Activated CD8-positive, alpha-beta memory T cell treated with anti-CD3 and anti-CD28 coated beads, Interleukin-2, amount 50 U/mL, for 24 hours (primary cell): ENCODE results near the gene IMPG2.
"Not testable (repeated sequence)": the region's sequence is repeated elsewhere in the genome, so short reads cannot be mapped to it uniquely, and the experiment has no call there.

Source experiments
- DNase-seq: peaks from one replicate; pipeline ENCODE4 v3.0.0-alpha.2; 2020; ENCODE audit errors: extremely low read depth

IMPG2 gene

GRCh38 chr3:101320475-101320874 is at the start of gene IMPG2:
Gene IMPG2 (minus strand): TSS chr3:101320575. CDS start chr3:101320372, 203 bp downstream.
- no peak for DNase-seq

DNA sequence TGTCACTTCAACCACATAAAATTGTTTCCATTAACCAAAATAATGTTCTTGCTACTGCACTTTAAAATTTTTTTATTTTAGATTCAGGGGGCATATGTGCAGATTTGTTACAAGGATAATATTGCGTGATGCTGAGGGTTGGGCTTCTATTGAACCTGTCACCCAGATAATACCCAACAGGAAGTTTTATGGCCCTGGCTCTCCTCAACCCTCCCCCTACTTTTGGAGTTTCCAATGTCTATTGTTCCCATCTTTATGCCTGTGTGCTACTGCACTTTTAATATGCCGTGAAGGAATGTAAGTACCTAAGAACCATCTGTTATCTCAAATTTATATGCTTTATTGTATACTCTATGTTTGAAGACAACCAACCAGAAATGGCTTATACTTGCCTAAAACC is 42.0 kb upstream of the IMPG2 start:
- DNase-seq: no peak

GRCh38 chr3:101351829-101352228 is 31.5 kb upstream of the IMPG2 start:
- no peak for DNase-seq

- no peak for DNase-seq
Measured at GRCh38 chr3:101340591-101340990, 20.2 kb upstream of the IMPG2 start.

DNA sequence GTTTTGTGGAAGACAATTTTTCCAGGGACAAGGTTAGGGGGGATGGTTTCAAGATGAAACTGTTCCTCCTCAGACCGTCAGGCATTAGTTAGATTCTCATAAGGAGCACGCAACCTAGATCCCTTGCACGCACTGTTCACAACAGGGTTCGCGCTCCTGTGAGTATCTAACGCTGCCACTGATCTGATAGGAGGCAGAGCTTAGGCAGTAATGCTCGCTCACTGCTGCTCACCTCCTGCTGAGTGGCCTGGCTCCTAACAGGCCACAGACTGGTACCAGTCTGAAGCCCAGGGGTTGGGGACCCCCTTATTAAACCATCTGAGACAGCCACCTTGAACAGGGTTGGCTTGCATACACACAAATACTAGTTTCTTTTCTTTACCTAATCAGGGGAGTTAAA is 13.5 kb upstream of the IMPG2 start:
- DNase-seq: no peak

- no peak for DNase-seq
Measured at GRCh38 chr3:101329016-101329673, 8.8 kb upstream of the IMPG2 start.

DNA sequence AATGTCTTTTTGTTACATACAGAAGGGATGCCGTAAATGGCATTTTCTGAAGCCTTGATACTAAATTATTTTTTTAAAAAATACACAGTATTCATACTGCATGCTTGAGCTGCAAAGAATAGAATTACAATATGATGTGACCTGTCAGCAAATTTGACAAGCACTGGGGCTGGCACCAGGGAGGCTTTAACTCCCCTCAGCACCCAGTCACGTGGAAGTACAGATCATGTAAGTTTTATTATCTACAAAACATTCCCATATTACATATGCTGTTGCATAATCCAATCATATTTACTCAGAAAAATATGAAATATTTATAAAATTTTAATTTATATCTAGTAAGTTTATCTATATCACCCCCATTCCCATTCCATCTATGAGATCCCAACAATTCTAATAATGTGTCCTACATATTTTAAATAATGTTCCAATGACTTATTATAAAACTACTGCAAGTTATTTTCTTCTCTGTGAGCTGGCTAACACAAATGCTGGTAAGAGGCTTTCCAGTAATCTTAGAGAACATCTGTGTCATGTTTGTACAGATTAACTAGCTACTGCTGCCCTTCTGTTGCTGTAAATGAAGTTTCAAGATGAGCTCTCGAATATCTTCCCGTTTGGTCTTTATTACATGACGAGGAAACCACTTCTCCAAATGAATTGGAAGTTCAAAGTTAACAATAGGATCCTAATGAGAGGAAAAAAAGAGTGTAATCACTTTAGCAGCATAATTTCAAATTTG is 5.2 kb upstream of the IMPG2 start:
- no peak for DNase-seq

DNA sequence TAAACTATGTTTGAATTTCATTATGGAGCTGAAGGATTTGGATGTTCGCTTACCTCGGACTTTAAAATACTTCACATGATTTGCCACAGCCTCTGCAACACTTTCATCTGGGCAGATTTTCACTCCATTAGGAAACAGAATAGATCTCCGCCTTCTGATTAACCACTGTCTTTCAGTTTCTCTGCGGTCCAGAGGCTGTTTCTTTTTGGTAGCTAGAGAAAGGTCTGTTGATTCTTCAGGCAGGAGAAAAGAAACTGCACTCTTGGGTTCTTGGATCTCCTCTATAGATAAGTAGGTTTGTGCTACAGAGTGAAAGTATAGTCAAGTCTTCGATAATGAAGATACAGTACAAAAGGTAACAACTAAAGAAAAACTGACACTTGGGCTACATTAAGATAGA is 844 bp downstream of the IMPG2 start:
- no peak for DNase-seq

GRCh38 chr3:101312545-101312944 is 7.8 kb downstream of the IMPG2 start:
- DNase-seq: no peak

DNA sequence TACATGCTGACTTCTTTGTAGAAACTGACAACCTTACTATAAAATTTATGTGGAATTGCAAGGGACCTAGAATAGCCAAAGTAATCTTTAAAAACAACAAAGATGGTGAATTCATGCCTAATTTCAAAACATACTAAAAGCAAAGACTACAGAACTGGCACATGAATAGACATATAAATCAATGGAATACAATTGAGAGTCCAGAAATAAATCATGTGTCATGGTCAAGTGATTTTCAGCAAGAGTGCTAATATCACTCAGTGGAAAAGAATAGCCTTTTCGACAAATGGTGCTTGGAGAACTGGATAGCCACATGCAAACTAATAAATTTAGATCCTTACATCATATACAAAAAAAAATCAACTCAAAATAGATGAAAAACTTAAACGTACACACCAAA is 8.7 kb downstream of the IMPG2 start:
- no peak for DNase-seq

GRCh38 chr3:101310978-101311375 is 9.4 kb downstream of the IMPG2 start:
- no peak for DNase-seq

GRCh38 chr3:101308147-101308772 is 12.1 kb downstream of the IMPG2 start:
- not testable (repeated sequence) for DNase-seq

GRCh38 chr3:101303836-101304235 is 16.5 kb downstream of the IMPG2 start:
- no peak for DNase-seq

- no peak for DNase-seq
Measured at GRCh38 chr3:101303089-101303731, 17.2 kb downstream of the IMPG2 start.

GRCh38 chr3:101300073-101300472 is 20.3 kb downstream of the IMPG2 start:
- no peak for DNase-seq

DNA sequence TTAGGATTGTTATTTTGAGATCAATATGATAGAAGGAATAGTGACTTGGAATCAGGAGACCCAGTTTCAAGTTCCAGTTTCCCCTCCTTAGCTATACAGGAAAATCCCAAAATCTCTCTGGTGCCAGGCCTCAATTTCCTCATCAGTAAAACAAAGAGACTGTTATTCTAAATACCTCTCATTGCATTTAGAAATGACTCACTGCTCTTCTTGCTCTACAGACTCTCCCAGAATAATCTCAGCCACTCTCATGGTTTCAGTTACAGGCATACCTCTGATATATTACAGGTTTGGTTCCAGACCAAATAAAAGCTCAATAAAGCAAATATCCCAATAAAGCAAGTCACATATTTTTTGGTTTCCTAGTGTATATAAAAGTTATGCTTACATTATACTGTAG is 28.3 kb downstream of the IMPG2 start:
- no peak for DNase-seq

GRCh38 chr3:101288294-101288693 is 32.1 kb downstream of the IMPG2 start:
- no peak for DNase-seq

- no peak for DNase-seq
Measured at GRCh38 chr3:101284757-101285156, 35.6 kb downstream of the IMPG2 start.

DNA sequence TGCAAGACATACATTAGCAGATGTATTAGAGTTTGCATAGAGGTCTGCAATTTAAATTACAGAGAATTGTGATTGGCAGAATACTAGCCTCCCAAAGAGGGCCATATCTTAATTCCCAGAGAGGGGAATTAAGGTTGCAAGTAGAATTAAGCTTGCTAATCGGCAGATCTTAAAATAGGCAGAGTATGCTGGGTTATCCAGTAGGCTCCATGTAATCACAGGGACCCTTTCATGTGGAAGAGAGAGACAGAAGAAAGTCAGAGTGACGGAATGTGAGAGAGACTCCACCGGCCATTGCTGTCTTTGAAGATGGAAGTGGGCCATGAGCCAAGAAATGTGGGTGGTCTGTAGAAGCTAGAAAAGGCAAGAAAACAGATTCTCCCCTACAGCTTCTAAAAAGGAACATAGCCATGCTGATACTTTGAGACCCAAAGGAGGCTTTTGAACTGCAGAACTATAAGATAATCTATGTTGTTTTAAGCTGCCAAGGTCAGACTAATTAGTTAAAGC is 38.8 kb downstream of the IMPG2 start:
- no peak for DNase-seq

DNA sequence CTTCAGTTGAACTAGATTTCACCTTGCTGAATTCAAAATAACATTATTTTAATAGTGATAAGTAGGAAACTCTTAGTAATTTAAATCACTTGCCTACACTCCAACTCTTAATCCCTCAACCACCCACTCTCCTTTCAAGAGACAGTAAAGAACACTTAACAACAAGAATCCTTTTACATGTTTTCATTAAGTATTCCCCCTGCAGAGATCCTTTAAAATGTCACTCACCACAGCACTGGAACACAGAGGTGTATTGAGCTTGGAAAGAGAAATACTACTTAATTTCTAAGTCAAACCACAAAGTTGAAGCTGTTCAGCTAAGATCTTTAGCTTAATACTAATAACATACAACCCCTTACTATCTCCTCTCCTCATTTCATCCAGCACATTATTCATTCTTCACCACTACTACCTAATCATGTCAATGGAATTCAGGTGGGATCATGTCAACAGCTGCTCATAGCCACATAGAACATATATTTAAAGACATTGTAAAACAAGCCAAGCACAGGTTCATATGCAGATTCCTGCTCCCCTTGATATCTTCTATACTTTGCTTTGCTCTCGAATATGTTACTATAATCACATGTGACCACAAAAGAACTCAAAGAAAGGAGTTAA is 40.5 kb downstream of the IMPG2 start:
- no peak for DNase-seq

- no peak for DNase-seq
Measured at GRCh38 chr3:101279162-101279561, 41.2 kb downstream of the IMPG2 start.

GRCh38 chr3:101278727-101279126 is 41.6 kb downstream of the IMPG2 start:
- DNase-seq: no peak
